Activated naive CD8-positive, alpha-beta T cell treated with anti-CD3 and anti-CD28 coated beads, Interleukin-2, amount 50 U/mL, for 24 hours (primary cell): Measurements from ENCODE around the gene SLC38A2.
A peak's percentile ranks its signal among the peaks of the same experiment; 100 is the strongest.
"Not testable (repeated sequence)": the region's sequence is repeated elsewhere in the genome, so short reads cannot be mapped to it uniquely, and the experiment has no call there.

Source experiments
- ATAC-seq: fragments of 150-1000 bp; cut with Tn5 transposase; one replicate; pipeline ENCODE4 v1.10.0; 2021
- DNase-seq: peaks from one replicate; pipeline ENCODE4 v3.0.0; 2021
- H3K27ac Mint-ChIP-seq: one replicate; pipeline ENCODE4 v1.8.0; 2021; ENCODE audit warnings: mild to moderate bottlenecking, mixed read lengths
- H3K27me3 Mint-ChIP-seq: one replicate; pipeline ENCODE4 v1.8.0; 2021; ENCODE audit warnings: mixed read lengths
- H3K36me3 Mint-ChIP-seq: one replicate; pipeline ENCODE4 v1.8.0; 2021; ENCODE audit warnings: low read depth, mixed read lengths
- H3K4me1 Mint-ChIP-seq: one replicate; pipeline ENCODE4 v1.8.0; 2021; ENCODE audit warnings: mixed read lengths
- H3K4me3 Mint-ChIP-seq: one replicate; pipeline ENCODE4 v1.8.0; 2021; ENCODE audit warnings: mild to moderate bottlenecking, moderate library complexity, mixed read lengths
- H3K9me3 Mint-ChIP-seq: one replicate; pipeline ENCODE4 v1.8.0; 2021; ENCODE audit warnings: mixed read lengths

SLC38A2 gene

DNA sequence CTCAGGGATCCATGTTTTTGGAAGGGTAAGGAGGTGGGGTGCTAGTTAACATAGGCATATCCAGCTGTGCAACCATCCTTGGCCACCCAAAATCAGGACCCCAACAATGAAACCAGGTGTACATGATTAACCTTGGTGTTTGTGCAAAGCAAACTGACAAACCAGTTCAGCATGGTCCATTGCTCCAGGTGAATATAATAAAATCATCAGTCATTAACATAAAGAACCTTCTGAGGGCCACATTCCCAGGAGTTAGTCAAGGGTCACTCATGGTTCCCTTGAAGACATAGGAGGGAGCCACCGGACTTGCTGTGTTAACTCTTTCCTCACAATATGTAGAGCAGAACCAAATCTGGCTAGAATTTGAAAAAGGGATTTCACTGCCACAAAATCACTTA lies 17.8 kb downstream of the SLC38A2 start:
- H3K9me3 Mint-ChIP-seq, result no peaks in the 10 kb centered on the region
- no peaks in the 10 kb centered on the region for H3K27me3 Mint-ChIP-seq
- H3K36me3 Mint-ChIP-seq, result peaks cover 17% of the 10 kb centered on the region
- H3K4me1 Mint-ChIP-seq, result peaks cover 2% of the 10 kb centered on the region
- ATAC-seq, result no peak
- no peak overlapping the region for H3K4me3 Mint-ChIP-seq
- H3K27ac Mint-ChIP-seq, result no peak overlapping the region
- no peak for DNase-seq

DNA sequence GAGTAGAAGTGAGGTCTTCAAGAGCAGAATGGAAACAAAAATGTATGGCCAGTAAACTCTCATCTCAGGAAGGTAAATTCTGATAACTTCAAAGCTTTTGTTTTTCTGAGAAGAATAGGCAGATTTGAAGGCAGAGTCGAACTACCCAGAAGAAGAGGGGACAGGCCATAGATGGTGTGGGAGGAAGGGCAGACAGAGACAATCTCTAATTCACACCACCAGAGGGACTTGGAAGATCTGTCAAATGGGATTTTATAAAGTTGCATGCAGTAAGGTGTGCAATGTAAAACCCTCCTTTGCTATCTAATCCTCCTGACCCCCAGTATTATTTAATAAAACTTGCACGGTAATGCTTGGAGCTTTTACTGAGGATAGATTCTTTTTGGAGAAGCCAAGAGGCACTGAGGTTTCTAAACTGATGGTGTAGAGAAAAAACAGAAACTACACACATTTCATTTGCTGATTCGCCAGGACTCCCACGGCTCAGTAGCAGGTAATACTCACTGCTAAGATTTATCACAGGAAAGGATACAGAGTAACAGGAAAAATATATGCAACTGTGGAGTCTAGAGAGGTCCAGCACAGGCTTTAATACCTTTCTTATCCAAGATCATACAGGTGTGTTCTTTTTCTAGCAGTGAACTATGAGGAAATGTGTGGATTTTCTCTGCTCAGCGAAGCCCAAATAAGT lies 18.3 kb downstream of the SLC38A2 start:
- Mint-ChIP-seq H3K4me1 (no peaks in the 10 kb centered on the region), H3K4me3 (no peak overlapping the region), H3K36me3 (peaks cover 11% of the 10 kb centered on the region), H3K27ac (no peak overlapping the region), H3K9me3 (no peaks in the 10 kb centered on the region), H3K27me3 (no peaks in the 10 kb centered on the region)
- no peak for DNase-seq
- ATAC-seq, result no peak

DNA sequence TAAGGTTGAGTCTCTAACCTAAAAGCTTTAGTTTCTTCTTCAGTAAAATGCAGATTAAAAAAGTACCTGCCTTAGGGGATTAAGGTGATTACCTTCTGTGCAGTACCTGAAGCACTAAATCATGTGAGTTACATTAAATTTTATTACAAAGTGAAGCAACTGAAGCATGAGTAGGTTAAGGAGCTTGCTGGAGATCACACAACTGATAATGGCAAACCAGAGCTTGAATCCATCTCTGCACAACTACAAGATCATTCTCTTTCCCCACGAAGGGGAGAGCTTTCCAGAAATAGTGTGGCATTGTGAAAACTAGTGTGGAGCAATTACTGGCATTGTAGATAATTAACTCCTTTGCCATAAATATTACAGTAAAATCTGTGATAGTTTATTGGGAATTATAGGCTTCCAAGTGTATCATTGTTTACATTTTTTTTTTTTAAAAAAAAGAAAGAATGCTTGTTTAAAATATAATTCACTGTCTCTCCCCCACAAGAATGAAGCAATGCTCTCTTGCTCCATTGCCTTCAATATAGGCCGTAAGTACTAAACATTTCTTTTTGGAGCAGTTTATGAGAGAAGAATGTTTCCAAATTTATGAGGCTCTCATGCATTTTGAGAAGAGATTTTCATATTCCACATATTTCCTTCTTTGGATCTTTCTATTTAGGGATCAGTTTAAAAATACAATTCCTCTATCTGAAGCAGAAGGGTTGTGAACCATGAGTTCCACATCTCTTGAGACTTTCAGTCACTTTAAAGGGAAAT lies 20.5 kb downstream of the SLC38A2 start:
- DNase-seq (no peak), ATAC-seq (no peak)
- Mint-ChIP-seq H3K27ac (no peak overlapping the region), H3K27me3 (no peaks in the 10 kb centered on the region), H3K4me1 (no peaks in the 10 kb centered on the region), H3K9me3 (no peaks in the 10 kb centered on the region), H3K4me3 (no peak overlapping the region), H3K36me3 (no peaks in the 10 kb centered on the region)

DNA sequence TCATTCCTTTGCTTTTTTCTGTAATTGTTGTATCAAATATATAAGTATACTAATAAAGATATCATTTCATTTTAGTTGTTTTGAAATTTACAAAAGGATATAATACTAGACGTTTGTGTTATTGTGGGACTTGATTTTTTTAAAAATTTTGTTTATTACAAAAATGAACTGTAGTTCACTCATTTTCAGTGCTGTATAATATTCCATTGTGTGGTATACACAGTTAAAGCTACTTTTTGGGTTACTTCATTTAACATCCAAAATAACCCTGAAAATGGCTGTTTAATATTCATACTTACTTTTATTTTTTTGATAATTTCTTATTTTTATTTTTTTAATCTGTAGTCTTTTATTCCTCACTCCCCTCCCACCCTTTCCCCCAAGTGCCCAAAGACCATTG lies 21.4 kb downstream of the SLC38A2 start:
- Mint-ChIP-seq H3K27ac (no peak overlapping the region), H3K27me3 (no peaks in the 10 kb centered on the region), H3K4me1 (no peaks in the 10 kb centered on the region), H3K36me3 (no peaks in the 10 kb centered on the region), H3K4me3 (no peak overlapping the region), H3K9me3 (no peaks in the 10 kb centered on the region)
- no peak for DNase-seq
- ATAC-seq, result no peak

DNA sequence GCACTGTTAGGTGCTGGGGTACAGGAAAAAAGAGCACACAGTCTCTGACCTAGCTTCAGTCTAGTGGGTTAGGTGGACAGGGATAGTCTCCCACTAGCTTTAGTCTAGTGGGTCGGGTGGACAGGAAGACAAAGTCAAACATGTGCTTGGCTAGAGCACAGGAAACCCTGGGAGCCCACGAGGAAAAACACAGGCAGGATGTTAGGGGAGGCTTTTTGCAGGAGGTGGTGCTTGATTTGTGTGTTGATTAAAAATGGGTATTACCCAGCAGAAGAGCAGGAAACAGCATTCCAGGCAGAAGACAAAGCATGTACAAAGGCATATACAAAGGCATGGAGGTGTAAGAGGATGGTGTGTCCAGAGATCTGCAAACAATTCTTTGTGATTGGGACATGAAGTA lies 23.3 kb downstream of the SLC38A2 start:
- no peak overlapping the region for H3K4me3 Mint-ChIP-seq
- no peaks in the 10 kb centered on the region for H3K27me3 Mint-ChIP-seq
- H3K36me3 Mint-ChIP-seq, result no peaks in the 10 kb centered on the region
- H3K27ac Mint-ChIP-seq, result no peak overlapping the region
- DNase-seq (no peak), ATAC-seq (no peak)
- no peaks in the 10 kb centered on the region for H3K9me3 Mint-ChIP-seq
- H3K4me1 Mint-ChIP-seq, result no peaks in the 10 kb centered on the region

DNA sequence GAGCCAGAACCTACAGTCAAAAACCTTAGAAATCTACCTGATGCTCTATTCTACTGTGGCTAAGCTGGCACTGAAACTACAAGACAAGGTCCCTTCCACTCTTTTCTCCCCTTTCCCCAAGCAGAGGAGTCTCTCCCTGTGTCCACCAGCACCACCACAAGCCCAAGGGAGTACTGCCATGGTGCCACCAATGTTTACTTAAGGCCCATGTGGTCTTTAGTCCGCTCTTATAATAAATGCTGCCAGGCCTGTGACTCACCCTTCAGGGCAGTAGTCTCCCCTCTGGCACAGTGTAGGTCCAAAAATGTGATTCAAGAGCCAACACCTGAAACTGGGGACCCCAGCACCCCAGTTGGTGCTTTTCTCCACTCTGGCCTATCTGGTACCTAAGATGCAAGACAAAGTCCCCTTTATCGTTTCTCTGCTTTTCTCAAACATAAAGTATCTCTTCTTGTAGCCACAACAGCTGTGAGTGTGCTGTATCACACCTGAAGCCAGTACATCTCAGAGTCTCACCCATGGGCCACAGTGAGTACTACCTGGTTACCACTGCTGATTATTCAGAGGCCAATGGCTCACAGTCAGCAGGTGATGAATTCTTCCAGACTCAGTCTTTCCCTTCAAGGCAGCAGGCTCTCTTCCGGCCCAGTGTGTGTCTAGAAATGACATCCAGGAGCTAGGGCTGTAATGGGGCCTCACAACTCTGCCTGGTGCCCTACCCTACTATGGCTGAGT lies 29.3 kb downstream of the SLC38A2 start:
- no peaks in the 10 kb centered on the region for H3K9me3 Mint-ChIP-seq
- no peak overlapping the region for H3K27ac Mint-ChIP-seq
- H3K36me3 Mint-ChIP-seq, result no peaks in the 10 kb centered on the region
- H3K4me3 Mint-ChIP-seq, result no peak overlapping the region
- no peaks in the 10 kb centered on the region for H3K27me3 Mint-ChIP-seq
- peaks cover 5% of the 10 kb centered on the region for H3K4me1 Mint-ChIP-seq
- ATAC-seq (no peak), DNase-seq (no peak)

DNA sequence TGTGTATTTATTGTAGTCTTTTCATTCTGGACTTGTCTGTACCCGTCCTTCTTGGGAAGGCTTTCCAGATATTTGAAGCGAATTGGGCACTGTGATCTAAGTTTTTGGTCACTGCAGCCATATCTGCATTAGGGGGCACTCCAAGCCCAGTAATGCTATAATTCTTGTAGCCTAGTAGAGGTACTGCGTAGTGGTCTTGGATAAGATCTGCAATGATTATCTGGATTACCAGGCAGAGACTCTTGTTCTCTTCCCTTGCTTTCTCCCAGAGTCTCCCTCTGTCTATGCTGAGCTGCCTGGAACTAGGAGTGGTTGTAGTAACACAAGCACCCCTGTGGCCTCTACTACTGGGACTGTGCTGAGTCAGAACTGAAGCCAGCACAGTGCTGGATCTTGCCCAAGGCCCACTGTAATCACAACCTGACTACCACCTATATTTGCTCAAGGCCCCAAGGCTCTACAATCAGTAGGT lies 30.0 kb downstream of the SLC38A2 start:
- ATAC-seq, result peak; percentile 68
- Mint-ChIP-seq H3K4me1 (peaks cover 5% of the 10 kb centered on the region), H3K9me3 (no peaks in the 10 kb centered on the region), H3K27ac (no peak overlapping the region), H3K36me3 (no peaks in the 10 kb centered on the region), H3K27me3 (no peaks in the 10 kb centered on the region), H3K4me3 (no peak overlapping the region)
- DNase-seq, result peak; percentile 13

DNA sequence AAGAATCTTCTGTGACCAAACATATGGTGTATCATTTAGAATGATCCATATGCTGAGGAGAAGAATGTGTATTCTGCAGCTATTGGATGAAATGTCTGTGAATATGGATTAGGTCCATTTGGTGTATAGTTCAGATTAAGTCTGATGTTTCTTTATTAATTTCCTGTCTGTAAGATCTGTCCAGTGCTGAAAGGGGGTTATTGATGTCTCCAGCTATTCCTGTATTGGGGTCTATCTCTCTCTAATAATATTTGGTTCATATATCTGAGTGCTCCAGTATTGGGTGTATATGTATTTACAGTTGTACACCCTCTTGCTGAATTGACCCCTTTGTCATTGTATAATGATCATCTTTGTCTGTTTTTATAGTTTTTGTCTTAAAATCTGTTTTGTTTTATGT lies 33.5 kb downstream of the SLC38A2 start:
- Mint-ChIP-seq H3K4me1 (peaks cover 5% of the 10 kb centered on the region), H3K27ac (no peak overlapping the region), H3K36me3 (no peaks in the 10 kb centered on the region)

DNA sequence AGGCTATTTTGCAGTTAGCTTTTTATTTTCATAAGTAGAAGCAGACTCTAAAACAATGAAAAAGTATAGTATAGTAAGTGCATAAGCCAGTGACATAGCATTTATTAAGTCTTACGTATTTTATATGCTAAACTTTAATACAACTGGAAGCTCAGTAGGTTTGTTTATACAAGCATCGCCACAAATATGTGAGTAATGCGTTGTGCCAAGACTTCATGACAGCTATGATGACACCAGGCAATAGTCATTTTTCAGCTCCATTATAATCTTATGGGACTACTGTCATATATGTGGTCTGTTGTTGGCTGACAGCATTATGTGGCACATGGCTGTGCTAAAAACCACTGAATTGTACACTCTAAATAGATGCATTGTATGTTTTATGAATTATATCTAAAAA lies 40.3 kb downstream of the SLC38A2 start:
- no peaks in the 10 kb centered on the region for H3K27me3 Mint-ChIP-seq
- peaks cover 14% of the 10 kb centered on the region for H3K9me3 Mint-ChIP-seq
- H3K27ac Mint-ChIP-seq, result no peak overlapping the region
- peaks cover 4% of the 10 kb centered on the region for H3K36me3 Mint-ChIP-seq
- H3K4me1 Mint-ChIP-seq, result no peaks in the 10 kb centered on the region
- no peak for DNase-seq
- no peak for ATAC-seq
- H3K4me3 Mint-ChIP-seq, result no peak overlapping the region

More for the DNA sequence above, 33.5 kb downstream of the SLC38A2 start:
- no peaks in the 10 kb centered on the region for H3K9me3 Mint-ChIP-seq
- no peak overlapping the region for H3K4me3 Mint-ChIP-seq
- DNase-seq (no peak), ATAC-seq (no peak)
- H3K27me3 Mint-ChIP-seq, result no peaks in the 10 kb centered on the region

DNA sequence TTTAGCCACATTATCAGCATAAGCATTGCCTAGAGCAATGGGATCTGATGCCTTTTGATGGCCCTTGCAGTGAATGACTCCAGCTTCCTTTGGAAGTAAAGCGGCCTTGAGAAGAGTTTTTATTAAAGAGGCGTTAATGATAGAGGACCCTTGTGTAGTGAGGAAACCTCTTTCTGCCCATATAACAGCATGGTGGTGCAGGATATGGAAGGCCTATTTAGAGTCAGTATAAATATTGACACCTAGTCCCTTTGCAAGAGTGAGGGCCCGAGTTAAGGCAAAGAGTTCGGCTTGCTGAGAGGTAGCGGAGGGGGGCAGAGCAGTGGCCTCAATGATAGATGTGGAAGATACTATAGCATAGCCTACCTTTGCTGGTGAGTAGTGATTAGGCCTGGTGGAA lies 47.5 kb downstream of the SLC38A2 start:
- H3K27ac Mint-ChIP-seq, H3K4me1 Mint-ChIP-seq, H3K9me3 Mint-ChIP-seq, H3K36me3 Mint-ChIP-seq, DNase-seq, H3K4me3 Mint-ChIP-seq, H3K27me3 Mint-ChIP-seq, ATAC-seq: not testable (repeated sequence)

DNA sequence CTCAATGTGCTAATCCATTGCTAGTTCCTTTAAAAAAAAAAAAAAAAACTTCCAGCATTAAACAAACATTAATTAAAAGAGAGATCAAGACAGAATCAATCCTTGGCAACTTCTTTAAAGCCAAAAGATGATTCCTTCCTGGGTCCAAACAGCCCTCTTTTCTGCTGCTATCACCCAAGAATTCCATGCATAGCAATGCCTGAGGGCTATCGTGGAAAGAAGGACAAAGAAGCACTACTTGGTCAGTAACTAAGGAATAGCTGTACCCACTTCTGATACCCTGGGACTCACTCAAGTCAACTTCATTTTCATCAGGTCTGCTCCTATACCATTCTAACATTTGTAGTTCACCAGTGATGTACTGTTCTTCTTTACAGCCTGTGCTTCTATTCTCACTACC lies 51.8 kb downstream of the SLC38A2 start:
- Mint-ChIP-seq H3K27ac (no peak overlapping the region), H3K36me3 (peaks cover 2% of the 10 kb centered on the region), H3K27me3 (no peaks in the 10 kb centered on the region), H3K4me3 (no peak overlapping the region), H3K4me1 (no peaks in the 10 kb centered on the region), H3K9me3 (peaks cover 6% of the 10 kb centered on the region)
- DNase-seq (no peak), ATAC-seq (no peak)

DNA sequence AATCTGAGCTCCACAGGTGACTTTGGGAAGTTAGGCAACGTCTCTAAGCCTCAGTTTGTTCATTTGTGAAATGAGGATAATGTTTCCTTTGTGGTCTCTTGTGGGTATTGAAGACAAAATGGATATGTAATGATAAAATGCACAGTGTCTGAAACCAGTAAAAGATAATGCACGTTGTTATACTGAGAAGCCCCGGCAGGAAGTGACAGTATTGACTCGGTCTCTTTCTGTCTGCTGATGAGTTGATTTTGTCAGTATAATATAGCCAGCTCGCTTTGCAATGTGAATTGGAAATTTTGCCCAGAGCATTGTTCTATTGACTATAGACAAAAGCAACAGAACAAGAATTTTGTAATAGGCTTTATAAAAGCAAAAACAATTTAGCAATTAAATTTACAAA lies 54.5 kb downstream of the SLC38A2 start:
- Mint-ChIP-seq H3K36me3 (peaks cover 2% of the 10 kb centered on the region), H3K9me3 (peaks cover 12% of the 10 kb centered on the region), H3K4me1 (no peaks in the 10 kb centered on the region), H3K27ac (no peak overlapping the region), H3K4me3 (no peak overlapping the region), H3K27me3 (peaks cover 3% of the 10 kb centered on the region)
- ATAC-seq (no peak), DNase-seq (no peak)
